GM12875 (cell line): ENCODE results near the gene WFIKKN1.

Experiments used
- H3K4me3 ChIP-seq: one replicate; pipeline ENCODE4 v1.5.1; 2011; ENCODE audit warnings: low read depth, low read length, control low read depth
- CTCF ChIP-seq: IDR thresholded peaks from 2 replicates; pipeline ENCODE4 v1.5.1; 2011; ENCODE audit warnings: low read depth, mild to moderate bottlenecking, control low read depth, inconsistent platforms, low read length, moderate library complexity, borderline replicate concordance; ENCODE audit not compliant: insufficient read depth

WFIKKN1 gene

GRCh38 chr16:676913-677312, 46.1 kb downstream of the WFIKKN1 start:
- H3K4me3 ChIP-seq, result no peak overlapping the region
- no peak for TF ChIP-seq CTCF

DNA sequence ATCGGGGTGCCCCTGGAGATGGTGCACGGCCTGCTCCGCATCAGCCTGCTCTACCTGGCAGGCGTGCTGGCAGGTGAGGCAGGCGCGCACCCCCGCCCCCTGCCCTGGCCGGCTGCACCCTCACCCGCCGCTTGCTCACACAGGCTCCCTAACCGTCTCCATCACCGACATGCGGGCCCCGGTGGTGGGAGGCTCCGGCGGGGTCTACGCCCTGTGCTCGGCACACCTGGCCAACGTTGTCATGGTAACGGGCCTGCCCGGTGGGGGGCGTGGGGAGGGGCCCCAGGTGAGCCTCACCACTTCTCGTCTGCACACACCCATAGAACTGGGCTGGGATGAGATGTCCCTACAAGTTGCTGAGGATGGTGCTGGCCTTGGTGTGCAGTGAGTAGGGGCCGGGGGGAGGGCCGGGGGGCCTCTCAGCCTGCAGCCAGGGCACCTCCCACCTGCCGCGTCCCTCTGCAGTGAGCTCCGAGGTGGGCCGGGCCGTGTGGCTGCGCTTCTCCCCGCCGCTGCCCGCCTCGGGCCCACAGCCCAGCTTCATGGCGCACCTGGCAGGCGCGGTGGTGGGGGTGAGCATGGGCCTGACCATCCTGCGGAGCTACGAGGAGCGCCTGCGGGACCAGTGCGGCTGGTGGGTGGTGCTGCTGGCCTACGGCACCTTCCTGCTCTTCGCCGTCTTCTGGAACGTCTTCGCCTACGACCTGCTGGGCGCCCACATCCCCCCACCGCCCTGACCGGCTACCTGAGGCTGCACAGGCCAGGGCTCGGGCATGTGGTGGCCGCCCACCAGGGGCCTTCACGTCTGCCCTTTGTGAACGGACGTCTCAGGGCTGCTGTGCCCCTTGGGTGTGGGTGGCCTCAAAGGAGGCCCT, 46.8 kb downstream of the WFIKKN1 start:
- no peak for TF ChIP-seq CTCF
- H3K4me3 ChIP-seq, result no peak overlapping the region

DNA sequence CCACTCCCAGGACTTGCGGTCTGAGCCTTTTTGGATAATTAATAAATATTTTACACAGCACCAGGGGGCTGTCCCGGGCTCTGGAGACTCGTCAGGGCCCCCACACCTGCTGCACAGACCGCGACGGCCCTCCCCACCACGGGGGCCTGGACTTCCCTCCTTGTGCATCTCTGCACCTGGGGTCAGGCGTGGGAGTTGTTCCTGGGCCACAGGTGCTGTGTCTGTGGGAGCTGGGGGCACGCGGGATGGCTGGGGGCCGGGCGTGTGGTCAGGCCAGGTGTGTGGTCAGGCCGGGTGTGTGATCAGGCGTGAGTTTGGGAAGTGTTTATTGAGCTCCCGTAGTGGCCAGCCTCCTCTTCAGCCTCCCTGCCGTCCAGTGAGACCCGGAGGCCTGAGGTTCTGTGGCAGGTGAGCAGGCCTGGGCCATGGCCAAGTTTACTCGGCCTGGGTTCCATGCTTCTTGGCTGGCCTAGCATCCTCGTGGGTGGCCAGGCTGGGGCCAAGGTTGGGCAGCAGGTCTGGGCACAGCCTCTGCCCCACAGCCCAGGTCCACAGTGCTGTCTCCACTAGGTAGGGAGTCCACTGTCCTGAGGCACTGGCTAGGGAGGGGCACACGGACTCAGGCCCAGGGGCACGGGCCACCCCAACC, 47.5 kb downstream of the WFIKKN1 start:
- no peak for TF ChIP-seq CTCF
- no peak overlapping the region for H3K4me3 ChIP-seq

DNA sequence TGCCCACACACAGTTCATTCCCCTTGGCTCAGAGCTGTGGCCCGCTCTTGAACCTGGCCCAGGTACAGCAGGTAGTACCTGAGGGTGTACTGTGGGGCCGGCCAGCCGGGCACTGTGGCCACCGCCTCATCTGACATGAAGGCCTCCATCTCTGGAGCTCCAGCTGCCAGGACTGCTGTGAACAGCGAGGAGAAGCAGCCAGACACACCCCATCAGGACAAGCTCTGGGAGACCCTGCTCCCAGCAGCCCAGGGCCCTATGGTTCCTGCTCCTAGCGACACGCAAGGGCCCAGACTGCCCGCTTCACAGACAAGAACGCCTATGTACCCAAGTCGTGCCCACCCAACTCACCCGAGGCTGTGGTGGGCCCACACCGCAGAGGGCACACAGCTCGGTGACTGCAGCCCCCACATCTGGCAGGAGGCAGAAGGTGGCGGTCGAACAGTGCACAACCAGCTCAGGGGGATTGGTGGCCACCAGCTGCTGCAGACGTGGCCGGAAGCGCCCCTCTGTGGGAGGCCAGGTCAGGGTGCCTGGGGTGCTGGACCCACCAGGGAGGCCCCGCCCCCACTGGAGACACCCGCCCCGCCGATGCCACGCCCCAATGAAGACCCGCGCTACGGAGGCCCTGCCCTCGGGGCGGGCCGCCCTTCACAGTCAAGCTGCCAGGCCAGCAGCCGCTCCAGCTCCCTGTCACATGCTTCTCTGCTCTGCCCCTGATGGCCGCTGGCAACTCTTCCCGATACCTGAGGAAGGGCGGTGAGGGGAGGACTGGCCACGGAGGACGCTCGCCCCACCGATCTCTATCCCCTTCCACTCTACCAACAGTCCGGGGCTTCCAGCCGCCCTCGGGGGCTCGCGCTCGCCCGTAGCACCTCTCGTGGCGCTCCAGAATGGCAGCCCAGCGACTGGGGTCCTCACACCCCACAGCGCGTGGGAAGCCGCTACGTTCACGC, 48.4 kb downstream of the WFIKKN1 start:
- TF ChIP-seq CTCF, result no peak
- H3K4me3 ChIP-seq, result peak overlapping the region; percentile 31

GRCh38 chr16:679814-680624, 49.2 kb downstream of the WFIKKN1 start, which contains the start of gene STUB1:
Gene STUB1, plus strand, starts transcription at chr16:680410. Its CDS starts 116 bp downstream, at chr16:680526.
- H3K4me3 ChIP-seq, result peak within 1 kb of the TSS; percentile 86
- no peak for TF ChIP-seq CTCF

DNA sequence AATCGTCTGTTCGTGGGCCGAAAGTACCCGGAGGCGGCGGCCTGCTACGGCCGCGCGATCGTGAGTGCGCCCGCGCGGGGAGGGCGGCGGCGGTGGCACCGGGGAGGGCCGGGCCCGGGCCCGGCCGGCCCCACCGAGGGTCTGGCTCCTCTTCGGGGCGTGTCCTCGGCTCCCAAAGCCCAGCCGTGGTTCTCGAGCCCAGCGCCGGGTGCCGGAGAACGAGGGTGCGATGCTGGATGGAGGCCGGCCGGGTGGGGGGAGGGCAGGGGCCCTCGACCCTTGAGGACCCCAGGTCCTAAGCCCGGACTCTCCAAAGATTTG, 49.8 kb downstream of the WFIKKN1 start:
- TF ChIP-seq CTCF, result no peak
- H3K4me3 ChIP-seq, result peak overlapping the region; percentile 86
